Gastroesophageal sphincter (tissue), 4 donors: ENCODE data around the gene BICRA. TPM values are rescaled to one million over a fixed set of nuclear protein-coding genes. Genes with fewer than 3 reads are reported as not detected.

ENCODE experiments used
- ATAC-seq: fragments of 150-250 bp; one replicate; pipeline ENCODE4 v1.9.1; 2016; ENCODE audit warnings: mild to moderate bottlenecking, moderate library complexity
- H3K27ac ChIP-seq, 4 donors: fragments of 200-600 bp; sonication (generic) in 3 of 4; 1 replicate in 3 of 4; 2 replicates in 1 of 4; pipeline ENCODE4 v1.5.1; 2016 to 2019
- H3K27me3 ChIP-seq: fragments of 200-600 bp; sonication (generic); one replicate; pipeline ENCODE4 v1.5.1; 2019
- H3K36me3 ChIP-seq, 2 donors: fragments of 200-600 bp; sonication (generic); one replicate each; pipeline ENCODE4 v1.5.1; 2019; ENCODE audit warnings: control low read depth in 1 of 2
- H3K4me1 ChIP-seq, 3 donors: fragments of 200-600 bp; sonication (generic); 1 replicate in 2 of 3; 2 replicates in 1 of 3; pipeline ENCODE4 v1.5.1; 2016 to 2019; ENCODE audit warnings: control low read depth in 2 of 3
- H3K4me3 ChIP-seq, 2 donors: fragments of 200-600 bp; sonication (generic); one replicate each; pipeline ENCODE4 v1.5.1; 2019; ENCODE audit warnings: mild to moderate bottlenecking in 1 of 2, moderate library complexity in 1 of 2
- H3K9me3 ChIP-seq, 3 donors: fragments of 200-600 bp; sonication (generic); one replicate each; pipeline ENCODE4 v1.5.1; 2017 to 2019; ENCODE audit warnings: control low read depth in 2 of 3
- EP300 ChIP-seq: sonication (generic); formaldehyde crosslinking; IDR thresholded peaks from one replicate; pipeline ENCODE4 v1.6.1; 2017; ENCODE audit warnings: antibody characterized with exemption, mild to moderate bottlenecking
- POLR2A ChIP-seq, 2 donors: fragments of 450-650 bp; IDR thresholded peaks; one replicate each; pipeline ENCODE4 v1.6.1; 2017; ENCODE audit warnings: antibody characterized with exemption in 2 of 2, mild to moderate bottlenecking in 2 of 2, moderate library complexity in 1 of 2
- POLR2AphosphoS5 ChIP-seq: sonication (generic); formaldehyde crosslinking; IDR thresholded peaks from one replicate; pipeline ENCODE4 v1.6.1; 2017; ENCODE audit warnings: antibody characterized with exemption
- WGBS, 2 donors: methylation state at CpG; one replicate each; pipeline ENCODE4 v1.1.5; 2018; ENCODE audit warnings: low coverage in 1 of 2; 5-methylcytosine and 5-hydroxymethylcytosine counted together
- total RNA-seq, 4 donors: library from RNA; depleted of rRNA; stranded (reverse); fragments of >200 nt; gene quantifications; one replicate each; pipeline ENCODE4 v1.1.0, GENCODE V29; 2016
- TF ChIP-seq, protein P1 (sequence below), 4 experiments: fragments of 200-600 bp in 2 of 4; fragments of 450-650 bp in 2 of 4; sonication (generic) in 1 of 4; IDR thresholded peaks; one replicate each; pipeline ENCODE4 v1.5.1; 2017 to 2019; ENCODE audit warnings: antibody characterized with exemption in 4 of 4, mild to moderate bottlenecking in 2 of 4, moderate library complexity in 2 of 4

The BICRA gene
- total RNA-seq, 4 donors from 2014 or later: 6.5 to 29.1 (median 11.5) TPM

- no peak for ATAC-seq
- H3K36me3 ChIP-seq: peaks cover 0 to 55% of the 10 kb centered on the region in 2 donors
- TF ChIP-seq POLR2A (IDR thresholded peaks at IDR 0.05): no peak
- TF ChIP-seq EP300: no peak
- TF ChIP-seq, protein P1, sequence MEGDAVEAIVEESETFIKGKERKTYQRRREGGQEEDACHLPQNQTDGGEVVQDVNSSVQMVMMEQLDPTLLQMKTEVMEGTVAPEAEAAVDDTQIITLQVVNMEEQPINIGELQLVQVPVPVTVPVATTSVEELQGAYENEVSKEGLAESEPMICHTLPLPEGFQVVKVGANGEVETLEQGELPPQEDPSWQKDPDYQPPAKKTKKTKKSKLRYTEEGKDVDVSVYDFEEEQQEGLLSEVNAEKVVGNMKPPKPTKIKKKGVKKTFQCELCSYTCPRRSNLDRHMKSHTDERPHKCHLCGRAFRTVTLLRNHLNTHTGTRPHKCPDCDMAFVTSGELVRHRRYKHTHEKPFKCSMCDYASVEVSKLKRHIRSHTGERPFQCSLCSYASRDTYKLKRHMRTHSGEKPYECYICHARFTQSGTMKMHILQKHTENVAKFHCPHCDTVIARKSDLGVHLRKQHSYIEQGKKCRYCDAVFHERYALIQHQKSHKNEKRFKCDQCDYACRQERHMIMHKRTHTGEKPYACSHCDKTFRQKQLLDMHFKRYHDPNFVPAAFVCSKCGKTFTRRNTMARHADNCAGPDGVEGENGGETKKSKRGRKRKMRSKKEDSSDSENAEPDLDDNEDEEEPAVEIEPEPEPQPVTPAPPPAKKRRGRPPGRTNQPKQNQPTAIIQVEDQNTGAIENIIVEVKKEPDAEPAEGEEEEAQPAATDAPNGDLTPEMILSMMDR (IDR thresholded peaks at IDR 0.05): no peak
- no peak for TF ChIP-seq POLR2AphosphoS5
Measured at GRCh38 chr19:47691782-47692181, 82.8 kb downstream of the BICRA start.

GRCh38 chr19:47693489-47693888 lies 84.6 kb downstream of the BICRA start:
- H3K27me3 ChIP-seq: no peaks in the 10 kb centered on the region
- no peak overlapping the region for H3K27ac ChIP-seq
- peaks cover 0 to 58% of the 10 kb centered on the region in 2 donors for H3K36me3 ChIP-seq
- no peaks in the 10 kb centered on the region for H3K9me3 ChIP-seq
- 40% methylated on average over 1 of the region's 17 CpGs; no CpG with 5 or more reads in 1 of the 2 donors for WGBS, 2 donors
- peaks cover 0 to 11% (median 0%) of the 10 kb centered on the region in 3 donors for H3K4me1 ChIP-seq
- TF ChIP-seq POLR2A (IDR thresholded peaks at IDR 0.05) (no peak), POLR2AphosphoS5 (no peak), EP300 (no peak)
- TF ChIP-seq, protein P1 (IDR thresholded peaks at IDR 0.05): no peak
- H3K4me3 ChIP-seq: no peak overlapping the region
- ATAC-seq: no peak

More at GRCh38 chr19:47691782-47692181, 82.8 kb downstream of the BICRA start:
- no peaks in the 10 kb centered on the region for H3K4me1 ChIP-seq
- no peaks in the 10 kb centered on the region for H3K9me3 ChIP-seq
- H3K27me3 ChIP-seq: no peaks in the 10 kb centered on the region
- H3K4me3 ChIP-seq: no peak overlapping the region
- WGBS, 2 donors: 76 to 94% methylated on average over 4 to 7 of the region's 7 CpGs
- no peak overlapping the region for H3K27ac ChIP-seq

DNA sequence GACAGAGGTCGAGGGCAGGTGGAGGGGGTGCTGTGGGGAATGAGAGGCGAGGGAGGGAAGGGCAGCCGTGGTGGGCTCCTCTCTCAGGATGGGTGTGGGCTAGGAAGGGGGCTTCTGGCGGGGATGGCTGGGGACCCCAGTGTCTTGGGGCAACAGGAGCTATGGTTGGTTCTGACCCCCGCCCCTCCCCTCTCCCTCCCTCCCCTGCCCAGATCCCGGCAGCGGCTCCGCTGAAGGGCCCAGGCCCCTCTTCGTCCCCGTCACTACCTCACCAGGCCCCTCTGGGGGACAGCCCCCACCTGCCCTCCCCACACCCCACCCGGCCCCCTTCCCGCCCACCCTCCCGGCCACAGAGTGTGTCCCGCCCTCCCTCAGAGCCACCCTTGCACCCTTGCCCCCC lies 85.0 kb downstream of the BICRA start:
- H3K27me3 ChIP-seq: no peaks in the 10 kb centered on the region
- no peak overlapping the region for H3K4me3 ChIP-seq
- peaks cover 0 to 15% (median 0%) of the 10 kb centered on the region in 3 donors for H3K4me1 ChIP-seq
- TF ChIP-seq POLR2AphosphoS5: no peak
- no peak for TF ChIP-seq POLR2A (IDR thresholded peaks at IDR 0.05)
- TF ChIP-seq, protein P1 (IDR thresholded peaks at IDR 0.05): no peak
- TF ChIP-seq EP300: no peak
- WGBS, 2 donors: 40% methylated on average over 1 of the region's 14 CpGs; no CpG with 5 or more reads in 1 of the 2 donors
- ATAC-seq: no peak
- peaks cover 0 to 60% of the 10 kb centered on the region in 2 donors for H3K36me3 ChIP-seq
- H3K27ac ChIP-seq: no peak overlapping the region
- no peaks in the 10 kb centered on the region for H3K9me3 ChIP-seq

GRCh38 chr19:47694466-47695273 lies 85.7 kb downstream of the BICRA start:
- H3K36me3 ChIP-seq: peaks cover 0 to 67% of the 10 kb centered on the region in 2 donors
- 76% methylated on average over 3 of the region's 28 CpGs; no CpG with 5 or more reads in 1 of the 2 donors for WGBS, 2 donors
- H3K4me3 ChIP-seq: no peak overlapping the region
- H3K9me3 ChIP-seq: no peaks in the 10 kb centered on the region
- H3K27ac ChIP-seq: peak overlapping the region in 1 of 4 donors; percentile 23
- peaks cover 0 to 20% (median 0%) of the 10 kb centered on the region in 3 donors for H3K4me1 ChIP-seq
- no peak for ATAC-seq
- H3K27me3 ChIP-seq: no peaks in the 10 kb centered on the region
- TF ChIP-seq POLR2AphosphoS5: no peak

DNA sequence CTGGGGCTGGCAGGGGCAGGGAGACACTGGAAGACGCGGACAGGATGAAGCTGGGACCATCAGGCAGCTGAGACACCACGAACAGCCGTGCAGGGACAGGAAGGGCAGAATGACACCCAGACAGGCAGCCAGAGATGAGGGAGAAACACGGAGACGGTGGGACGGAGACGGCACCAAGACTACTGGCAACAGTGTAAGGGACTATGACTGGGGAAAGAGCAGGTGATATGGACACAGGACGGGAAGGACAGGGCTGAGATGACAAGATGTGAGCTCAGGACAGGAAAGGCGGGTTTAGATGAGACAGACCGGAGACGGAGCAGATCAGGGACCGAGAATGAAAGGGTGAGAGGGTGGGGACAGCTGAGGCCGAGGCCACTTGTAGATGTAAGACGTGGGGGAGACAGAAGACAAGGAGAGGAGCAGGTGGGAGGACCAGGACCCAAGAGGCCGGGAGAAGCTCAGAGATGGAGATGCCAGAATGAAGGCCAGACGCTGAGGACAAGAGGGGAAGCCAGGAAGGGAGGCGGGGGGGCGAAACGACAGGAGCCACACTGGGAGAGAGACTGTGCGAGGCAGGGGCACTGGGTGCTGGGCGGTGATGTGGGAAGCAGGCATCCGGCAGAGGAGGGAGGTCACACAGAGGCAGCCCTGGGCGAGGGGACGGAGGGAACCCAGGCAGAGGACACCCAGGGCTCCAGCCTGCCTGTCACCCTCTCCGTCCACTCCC lies 86.8 kb downstream of the BICRA start:
- Histone ChIP-seq H3K4me1 (peaks cover 0 to 20% (median 0%) of the 10 kb centered on the region in 3 donors), H3K27me3 (no peaks in the 10 kb centered on the region), H3K4me3 (no peak overlapping the region), H3K9me3 (no peaks in the 10 kb centered on the region), H3K36me3 (peaks cover 0 to 76% of the 10 kb centered on the region in 2 donors), H3K27ac (peak overlapping the region in 2 of 4 donors; percentile 43 to 73)
- no peak for ATAC-seq
- 78 to 85% methylated on average over 21 to 22 of the region's 26 CpGs for WGBS, 2 donors
- TF ChIP-seq POLR2A (IDR thresholded peaks at IDR 0.05) (no peak), EP300 (no peak), POLR2AphosphoS5 (no peak)
- TF ChIP-seq, protein P1 (IDR thresholded peaks at IDR 0.05): no peak
